GM10248 (cell line): Measurements from ENCODE around the gene GALNT14.

Experiments used
- CTCF ChIA-PET: fragments of 300-600 bp; sonication (Branson Sonifier 250); formaldehyde crosslinking; extraction: SDS; loops from one replicate; lab custom pipeline; 2021; ENCODE audit warnings: antibody characterized with exemption; lab: Yijun Ruan, JAX
- POLR2A ChIA-PET: fragments of 350-650 bp; sonication (Branson Sonifier 250); formaldehyde crosslinking; extraction: SDS; loops from one replicate; lab custom pipeline; 2020; ENCODE audit warnings: antibody characterized with exemption; lab: Yijun Ruan, JAX
- DNase-seq: peaks from one replicate; pipeline ENCODE4 v3.0.0; 2012; ENCODE audit errors: extremely low spot score
- TF ChIP-seq, protein P1 (sequence below): IDR thresholded peaks from 2 replicates; pipeline ENCODE4 v1.5.1; 2012; ENCODE audit warnings: mild to moderate bottlenecking, low read depth; ENCODE audit errors: extremely low read depth, missing control alignments, control extremely low read depth

Gene GALNT14

DNA sequence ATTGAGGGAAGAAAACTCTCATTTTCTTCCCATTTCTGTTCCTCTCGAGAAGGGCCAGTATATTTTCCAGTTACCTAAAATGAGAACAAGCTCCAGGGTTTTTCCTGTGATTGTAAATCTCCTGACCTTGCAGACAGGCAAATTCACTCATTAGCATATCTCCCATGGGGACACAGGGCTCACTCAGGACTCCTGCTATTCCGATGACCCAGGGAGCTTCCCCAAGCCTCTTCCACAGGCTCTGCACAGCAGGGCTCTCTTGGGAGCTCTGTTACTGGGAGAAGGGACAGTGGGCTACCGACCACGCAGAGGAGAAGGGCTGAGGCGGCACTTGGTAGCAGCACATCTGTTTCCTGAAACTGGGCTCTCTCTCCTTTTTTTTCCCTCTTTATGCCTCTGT lies 195.8 kb downstream of the GALNT14 start:
- ChIA-PET POLR2A (no interaction called here), CTCF (no interaction called here)
- TF ChIP-seq, protein P1, sequence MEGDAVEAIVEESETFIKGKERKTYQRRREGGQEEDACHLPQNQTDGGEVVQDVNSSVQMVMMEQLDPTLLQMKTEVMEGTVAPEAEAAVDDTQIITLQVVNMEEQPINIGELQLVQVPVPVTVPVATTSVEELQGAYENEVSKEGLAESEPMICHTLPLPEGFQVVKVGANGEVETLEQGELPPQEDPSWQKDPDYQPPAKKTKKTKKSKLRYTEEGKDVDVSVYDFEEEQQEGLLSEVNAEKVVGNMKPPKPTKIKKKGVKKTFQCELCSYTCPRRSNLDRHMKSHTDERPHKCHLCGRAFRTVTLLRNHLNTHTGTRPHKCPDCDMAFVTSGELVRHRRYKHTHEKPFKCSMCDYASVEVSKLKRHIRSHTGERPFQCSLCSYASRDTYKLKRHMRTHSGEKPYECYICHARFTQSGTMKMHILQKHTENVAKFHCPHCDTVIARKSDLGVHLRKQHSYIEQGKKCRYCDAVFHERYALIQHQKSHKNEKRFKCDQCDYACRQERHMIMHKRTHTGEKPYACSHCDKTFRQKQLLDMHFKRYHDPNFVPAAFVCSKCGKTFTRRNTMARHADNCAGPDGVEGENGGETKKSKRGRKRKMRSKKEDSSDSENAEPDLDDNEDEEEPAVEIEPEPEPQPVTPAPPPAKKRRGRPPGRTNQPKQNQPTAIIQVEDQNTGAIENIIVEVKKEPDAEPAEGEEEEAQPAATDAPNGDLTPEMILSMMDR, result no peak

DNA sequence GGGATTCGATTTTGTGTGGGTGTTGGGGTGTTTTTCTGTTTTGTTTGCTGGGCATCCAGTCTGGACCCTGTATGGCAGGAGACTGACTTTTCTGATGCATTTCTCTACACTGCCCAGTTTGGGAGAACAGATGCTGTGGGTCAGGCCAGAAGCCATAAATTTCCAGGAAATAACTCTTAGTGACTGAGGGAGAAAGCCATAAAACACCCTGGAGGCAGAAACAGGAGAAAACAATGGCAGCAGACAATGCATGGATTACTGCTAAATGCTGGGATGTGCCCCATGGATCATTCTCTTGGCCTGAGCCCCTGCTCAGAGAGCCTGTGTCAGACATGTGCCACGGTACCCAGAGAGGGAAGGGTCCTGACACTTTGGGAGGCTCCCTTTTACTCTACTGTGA lies 197.4 kb downstream of the GALNT14 start:
- POLR2A ChIA-PET, result no interaction called here
- CTCF ChIA-PET, result no interaction called here

More for the DNA sequence above, 195.8 kb downstream of the GALNT14 start:
- no peak for DNase-seq

DNA sequence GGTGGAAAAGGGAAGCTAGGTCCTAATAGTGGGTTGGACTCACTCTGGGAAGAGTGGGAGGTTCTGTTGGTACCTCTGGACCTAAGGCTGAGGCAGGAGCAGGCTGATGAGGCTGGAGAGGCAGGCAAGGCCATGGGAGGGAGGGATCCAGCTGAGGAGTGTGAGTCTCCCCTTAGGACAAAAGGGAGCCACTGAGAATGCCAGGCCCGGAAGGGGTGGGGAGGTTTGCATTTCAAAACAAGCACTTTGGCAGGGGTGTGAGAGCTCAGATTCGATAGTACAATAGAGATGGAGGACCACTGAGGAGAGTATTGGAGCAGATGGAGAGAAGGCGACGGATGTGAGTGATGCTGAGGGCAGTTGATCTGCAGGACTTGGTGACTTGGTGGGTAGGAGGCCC lies 198.9 kb downstream of the GALNT14 start:
- CTCF ChIA-PET, result no interaction called here
- TF ChIP-seq, protein P1, result no peak
- POLR2A ChIA-PET, result no interaction called here
- no peak for DNase-seq

More for the DNA sequence above, 197.4 kb downstream of the GALNT14 start:
- TF ChIP-seq, protein P1, result no peak
- DNase-seq, result no peak

DNA sequence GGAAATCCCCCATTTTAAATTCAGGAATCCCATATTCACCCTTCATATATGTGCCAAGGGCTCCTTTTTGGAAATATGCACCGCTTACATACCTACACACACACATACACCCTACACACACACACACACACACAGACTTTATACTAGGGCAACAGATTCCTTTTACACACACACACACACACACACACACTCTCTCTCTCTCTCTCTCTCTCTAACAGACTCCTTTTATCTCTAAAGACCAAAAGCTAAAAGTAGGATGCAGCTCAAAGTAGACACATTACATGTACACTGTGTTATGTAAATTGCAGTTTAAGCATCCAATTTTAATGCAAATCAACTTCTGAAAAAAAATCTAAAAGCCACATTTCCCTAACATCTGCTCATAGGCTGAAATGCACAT lies 200.0 kb downstream of the GALNT14 start:
- DNase-seq, result no peak
- ChIA-PET CTCF (no interaction called here), POLR2A (no interaction called here)
- TF ChIP-seq, protein P1, result no peak

DNA sequence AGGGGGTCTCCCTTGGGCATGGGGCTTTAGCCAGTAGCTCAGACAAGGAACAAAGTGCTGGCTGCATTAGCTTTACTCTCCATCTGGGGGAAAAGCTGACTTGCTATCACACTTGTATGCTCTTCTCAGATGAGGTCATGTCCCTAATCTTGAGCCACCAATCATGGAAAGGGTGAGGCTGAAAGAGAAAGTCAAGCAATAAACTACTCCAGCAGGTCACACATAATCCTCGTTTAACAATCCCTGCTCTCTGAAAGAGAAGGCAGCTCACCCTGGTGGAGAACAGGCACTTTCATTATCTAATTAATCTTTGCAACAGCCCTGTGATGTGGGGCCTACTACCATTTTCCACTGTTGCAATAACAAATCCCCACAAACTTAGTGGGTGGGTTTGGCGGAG lies 201.3 kb downstream of the GALNT14 start:
- POLR2A ChIA-PET, result no interaction called here
- DNase-seq, result no peak
- TF ChIP-seq, protein P1, result no peak
- CTCF ChIA-PET, result interaction anchor here (1.5 kb wide), 1 partner anchor 12 kb away, joined by 3 read pairs; no protein-coding TSS in a partner anchor

DNA sequence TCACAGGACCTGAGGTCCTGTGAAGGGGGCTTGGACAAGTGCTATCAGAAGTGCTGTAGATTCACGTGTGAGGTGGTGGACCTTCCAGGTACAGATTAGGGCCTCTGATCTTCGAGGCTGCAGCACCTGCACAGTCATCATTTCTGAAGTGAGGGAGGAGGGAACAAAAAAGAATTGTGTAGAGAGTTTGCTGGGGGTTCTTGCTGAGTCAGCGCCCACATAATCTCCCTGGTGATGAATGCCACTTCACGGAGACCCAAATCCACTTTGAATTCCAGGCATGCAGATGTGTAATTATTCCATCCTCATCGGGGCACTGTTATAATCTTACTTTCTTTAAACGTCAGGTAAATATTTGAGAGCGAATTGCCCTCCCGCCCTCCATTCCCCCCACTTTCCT lies 202.4 kb downstream of the GALNT14 start:
- TF ChIP-seq, protein P1, result no peak
- no peak for DNase-seq
- POLR2A ChIA-PET, result no interaction called here
- CTCF ChIA-PET, result interaction anchor here (1.5 kb wide), 1 partner anchor 11 kb away, joined by 3 read pairs; no protein-coding TSS in a partner anchor

DNA sequence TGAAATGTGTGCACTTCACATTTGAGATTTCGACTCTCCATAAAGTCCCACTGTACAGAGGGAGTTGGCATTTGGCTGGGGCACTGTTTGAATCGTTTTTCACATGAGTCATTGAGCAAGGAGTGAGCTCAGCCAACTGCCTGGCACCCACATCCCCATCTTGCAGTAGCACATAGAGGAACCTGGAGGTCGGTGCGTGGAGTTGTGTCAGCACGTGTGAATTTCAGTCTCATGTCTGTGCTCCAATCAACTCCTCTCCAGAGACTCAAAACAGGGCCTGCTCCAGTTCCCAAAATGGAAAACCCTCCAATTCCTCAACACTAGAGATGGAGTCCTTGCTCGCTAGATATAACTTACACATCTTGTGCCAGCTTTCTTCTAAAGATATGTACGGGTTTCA lies 204.2 kb downstream of the GALNT14 start:
- no peak for DNase-seq
- TF ChIP-seq, protein P1, result no peak
- CTCF ChIA-PET, result no interaction called here
- POLR2A ChIA-PET, result no interaction called here
